Activated B cell treated with CpG ODN at 0.5 μM for 24 hours (primary cell): Measurements from ENCODE around the gene DAAM1. TPM values are rescaled to one million over a fixed set of nuclear protein-coding genes. Genes with fewer than 3 reads are reported as not detected.

Experiments
- ATAC-seq: fragments of 200-7000 bp; cut with Tn5 transposase; one replicate; pipeline ENCODE4 v1.10.0; 2021; ENCODE audit warnings: low read depth, mild to moderate bottlenecking, moderate library complexity
- CTCF ChIA-PET: fragments of 350-600 bp; sonication (Branson Sonifier 250); formaldehyde crosslinking; loops from one replicate; lab custom pipeline; 2021; ENCODE audit warnings: antibody characterized with exemption; lab: Charles Lee
- POLR2A ChIA-PET: fragments of 350-600 bp; sonication (Branson Sonifier 250); formaldehyde crosslinking; loops from one replicate; lab custom pipeline; 2021; ENCODE audit warnings: antibody characterized with exemption; lab: Charles Lee
- DNase-seq: peaks from one replicate; pipeline ENCODE4 v3.0.0; 2022
- H3K27ac Mint-ChIP-seq: one replicate; pipeline ENCODE4 v1.8.0; 2020; ENCODE audit warnings: mixed read lengths
- H3K27me3 Mint-ChIP-seq: one replicate; pipeline ENCODE4 v1.8.0; 2021; ENCODE audit warnings: mixed read lengths
- H3K36me3 Mint-ChIP-seq: one replicate; pipeline ENCODE4 v1.8.0; 2021; ENCODE audit warnings: low read depth, mixed read lengths
- H3K4me1 Mint-ChIP-seq: one replicate; pipeline ENCODE4 v1.8.0; 2021; ENCODE audit warnings: mixed read lengths
- H3K4me3 Mint-ChIP-seq: one replicate; pipeline ENCODE4 v1.8.0; 2020; ENCODE audit warnings: mild to moderate bottlenecking, mixed read lengths
- H3K9me3 Mint-ChIP-seq: one replicate; pipeline ENCODE4 v1.8.0; 2020; ENCODE audit warnings: mixed read lengths
- intact Hi-C: fragments of 100-400 bp; cut with micrococcal nuclease; formaldehyde crosslinking; loops from one replicate; pipeline ENCODE4 v1.15.1; 2024
- total RNA-seq: library from RNA; stranded (reverse); gene quantifications from 2 replicates; pipeline ENCODE4 v1.2.3, GENCODE V29; 2022
- TF ChIP-seq, protein P1 (sequence below): fragments of 200-600 bp; IDR thresholded peaks from one replicate; pipeline ENCODE4 v1.8.0; 2022; ENCODE audit warnings: antibody characterized with exemption, mild to moderate bottlenecking

Gene DAAM1
- total RNA-seq, 1 donor from 2014 or later = 38.7 TPM

DNA sequence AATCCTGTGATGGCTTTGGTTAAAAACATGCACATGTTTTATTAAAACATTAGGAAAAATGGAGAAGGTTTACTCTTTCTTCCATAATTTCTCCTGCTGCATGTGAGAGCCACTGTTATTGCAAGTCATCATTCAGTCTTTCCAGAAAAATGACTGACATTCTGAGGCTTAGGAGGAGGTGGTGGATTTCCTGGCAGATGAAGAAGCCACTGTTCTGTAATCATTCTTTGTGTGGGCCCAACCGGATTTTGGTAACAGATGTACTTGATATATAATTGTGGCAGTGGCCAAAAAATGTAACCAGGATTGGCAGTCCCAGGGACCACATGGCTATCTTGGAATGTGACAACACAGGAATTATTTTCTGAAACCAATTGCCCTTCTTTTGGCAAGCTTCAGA, 120.2 kb downstream of the DAAM1 start:
- ATAC-seq (no peak), DNase-seq (no peak)
- Mint-ChIP-seq H3K4me1 (peaks cover 41% of the 10 kb centered on the region), H3K4me3 (no peak overlapping the region), H3K27ac (no peak overlapping the region), H3K36me3 (no peaks in the 10 kb centered on the region), H3K27me3 (no peaks in the 10 kb centered on the region), H3K9me3 (no peaks in the 10 kb centered on the region)
- CTCF ChIA-PET = no interaction called here
- POLR2A ChIA-PET = no interaction called here
- intact Hi-C loops = no loop called here
- TF ChIP-seq, protein P1, sequence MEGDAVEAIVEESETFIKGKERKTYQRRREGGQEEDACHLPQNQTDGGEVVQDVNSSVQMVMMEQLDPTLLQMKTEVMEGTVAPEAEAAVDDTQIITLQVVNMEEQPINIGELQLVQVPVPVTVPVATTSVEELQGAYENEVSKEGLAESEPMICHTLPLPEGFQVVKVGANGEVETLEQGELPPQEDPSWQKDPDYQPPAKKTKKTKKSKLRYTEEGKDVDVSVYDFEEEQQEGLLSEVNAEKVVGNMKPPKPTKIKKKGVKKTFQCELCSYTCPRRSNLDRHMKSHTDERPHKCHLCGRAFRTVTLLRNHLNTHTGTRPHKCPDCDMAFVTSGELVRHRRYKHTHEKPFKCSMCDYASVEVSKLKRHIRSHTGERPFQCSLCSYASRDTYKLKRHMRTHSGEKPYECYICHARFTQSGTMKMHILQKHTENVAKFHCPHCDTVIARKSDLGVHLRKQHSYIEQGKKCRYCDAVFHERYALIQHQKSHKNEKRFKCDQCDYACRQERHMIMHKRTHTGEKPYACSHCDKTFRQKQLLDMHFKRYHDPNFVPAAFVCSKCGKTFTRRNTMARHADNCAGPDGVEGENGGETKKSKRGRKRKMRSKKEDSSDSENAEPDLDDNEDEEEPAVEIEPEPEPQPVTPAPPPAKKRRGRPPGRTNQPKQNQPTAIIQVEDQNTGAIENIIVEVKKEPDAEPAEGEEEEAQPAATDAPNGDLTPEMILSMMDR = no peak

DNA sequence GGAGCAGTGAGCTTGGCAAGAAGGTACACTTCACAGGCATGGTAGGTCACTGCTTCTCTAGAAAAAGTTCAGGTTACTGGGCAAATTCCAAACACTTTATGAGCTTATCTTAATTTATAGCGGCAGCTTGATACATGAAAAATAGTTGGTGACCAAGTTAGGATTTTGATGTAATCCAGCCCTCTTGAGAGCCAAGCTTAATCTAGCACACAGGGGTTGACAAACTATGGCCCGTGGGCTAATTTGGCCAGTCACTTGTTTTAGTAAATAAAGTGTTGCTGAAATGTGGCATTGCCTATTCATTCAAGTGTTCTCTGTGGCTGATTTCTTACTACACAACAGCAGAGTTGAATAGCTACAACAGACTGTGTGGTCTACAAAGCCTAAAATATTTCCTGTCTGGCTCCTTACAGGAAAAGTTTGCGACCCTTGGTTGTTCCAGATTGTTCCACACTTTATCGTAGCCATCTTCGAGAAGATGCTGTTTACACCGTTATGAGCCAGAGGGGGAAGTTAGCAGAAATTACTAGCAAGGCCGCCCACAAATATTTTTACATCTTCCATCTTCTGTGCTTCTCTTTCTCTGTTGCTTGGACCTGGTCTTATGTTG, 120.9 kb downstream of the DAAM1 start:
- H3K4me3 Mint-ChIP-seq = no peak overlapping the region
- POLR2A ChIA-PET = no interaction called here

DNA sequence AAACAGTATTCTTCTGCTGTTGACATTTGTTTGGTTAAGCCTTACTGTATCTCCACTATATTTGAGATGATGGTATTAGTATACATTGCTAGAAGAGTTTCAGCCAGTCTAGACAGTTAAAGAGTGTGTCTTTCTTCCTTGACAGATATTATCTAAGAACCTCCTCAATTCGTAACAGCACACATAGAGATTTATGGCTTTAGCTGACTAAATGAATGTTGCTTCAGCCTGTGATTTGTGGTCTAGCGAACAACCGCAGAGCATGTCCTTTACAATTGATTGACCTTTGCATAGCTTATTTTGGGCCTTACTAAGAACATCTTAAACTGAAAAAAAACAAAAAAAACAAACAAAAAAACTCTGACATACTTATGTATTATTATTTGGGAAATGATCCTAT, 122.2 kb downstream of the DAAM1 start:
- Mint-ChIP-seq H3K36me3 (no peaks in the 10 kb centered on the region), H3K27me3 (no peaks in the 10 kb centered on the region), H3K4me3 (no peak overlapping the region), H3K9me3 (no peaks in the 10 kb centered on the region), H3K27ac (no peak overlapping the region), H3K4me1 (peaks cover 34% of the 10 kb centered on the region)
- DNase-seq (no peak), ATAC-seq (no peak)
- CTCF ChIA-PET = no interaction called here
- TF ChIP-seq, protein P1 = no peak
- POLR2A ChIA-PET = interaction anchor here (0.7 kb wide), 1 partner anchor 209 kb away, joined by 3 read pairs; no protein-coding TSS in a partner anchor
- intact Hi-C loops = no loop called here

More for the DNA sequence above, 120.9 kb downstream of the DAAM1 start:
- H3K27ac Mint-ChIP-seq = no peak overlapping the region
- TF ChIP-seq, protein P1 = no peak
- no peaks in the 10 kb centered on the region for H3K27me3 Mint-ChIP-seq
- CTCF ChIA-PET = no interaction called here
- ATAC-seq (no peak), DNase-seq (no peak)
- no peaks in the 10 kb centered on the region for H3K36me3 Mint-ChIP-seq
- H3K9me3 Mint-ChIP-seq = no peaks in the 10 kb centered on the region
- intact Hi-C loops = no loop called here
- H3K4me1 Mint-ChIP-seq = peaks cover 41% of the 10 kb centered on the region

DNA sequence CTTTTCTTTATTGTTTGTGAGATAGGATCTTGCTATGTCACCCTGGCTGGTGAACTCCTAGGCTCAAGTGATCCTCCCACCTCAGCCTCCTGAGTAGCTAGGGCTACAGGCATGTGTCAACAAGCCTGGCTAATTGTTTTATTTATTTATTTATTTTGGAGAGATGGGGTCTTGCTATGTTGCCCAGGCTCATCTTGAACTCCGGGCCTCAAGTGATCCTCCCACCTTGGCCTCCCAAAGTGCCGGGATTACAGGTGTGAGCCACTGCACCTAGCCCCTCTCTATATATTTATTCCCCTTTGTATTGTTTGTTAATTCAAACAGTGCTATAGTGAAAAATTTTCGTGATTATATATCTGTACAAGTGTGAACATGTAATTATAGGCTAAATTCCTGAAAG, 123.3 kb downstream of the DAAM1 start:
- Mint-ChIP-seq H3K4me3 (no peak overlapping the region), H3K27ac (no peak overlapping the region), H3K4me1 (peaks cover 36% of the 10 kb centered on the region), H3K9me3 (no peaks in the 10 kb centered on the region), H3K27me3 (no peaks in the 10 kb centered on the region), H3K36me3 (no peaks in the 10 kb centered on the region)
- TF ChIP-seq, protein P1 = no peak
- DNase-seq = no peak
- ATAC-seq = no peak
- ChIA-PET CTCF (no interaction called here), POLR2A (no interaction called here)
- intact Hi-C loops = no loop called here

DNA sequence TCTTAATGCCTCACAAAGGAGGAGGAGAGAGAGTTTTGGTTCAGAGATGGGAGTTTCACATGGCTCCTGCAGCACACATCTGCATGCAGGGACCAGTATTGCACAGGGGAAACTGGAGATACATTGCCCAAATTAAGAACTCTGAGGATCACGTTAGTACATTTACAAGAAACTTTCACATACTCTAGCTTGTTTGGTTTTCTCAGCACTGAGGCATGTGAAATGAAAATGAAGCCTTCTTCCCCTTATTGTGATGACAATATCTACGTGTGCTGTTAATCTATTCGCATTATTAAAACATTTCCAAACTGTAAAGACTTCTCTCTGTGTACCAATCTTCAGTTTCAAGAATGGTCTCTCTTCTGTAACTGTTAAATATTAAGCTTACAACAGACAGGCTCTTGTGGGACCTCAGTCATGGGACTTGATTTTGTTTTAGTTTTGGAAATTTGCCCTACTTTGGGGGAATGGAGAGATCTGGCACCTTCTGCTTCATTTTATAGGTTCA, 124.7 kb downstream of the DAAM1 start:
- intact Hi-C loops = no loop called here
- H3K27ac Mint-ChIP-seq = no peak overlapping the region
- DNase-seq (no peak), ATAC-seq (no peak)
- no peak overlapping the region for H3K4me3 Mint-ChIP-seq
- ChIA-PET CTCF (no interaction called here), POLR2A (no interaction called here)
- TF ChIP-seq, protein P1 = no peak
- no peaks in the 10 kb centered on the region for H3K9me3 Mint-ChIP-seq
- no peaks in the 10 kb centered on the region for H3K36me3 Mint-ChIP-seq
- H3K4me1 Mint-ChIP-seq = peaks cover 37% of the 10 kb centered on the region
- no peaks in the 10 kb centered on the region for H3K27me3 Mint-ChIP-seq
